ENCODE results near the gene CDKL5. TPM values are rescaled to one million over a fixed set of nuclear protein-coding genes. Genes with fewer than 3 reads are reported as not detected.

Gene CDKL5
- polyA plus RNA-seq, 2 of the 4 experiments (the other 2 are of a cell fraction) = 5.4 to 22.8 TPM

- no peaks in the 10 kb centered on the region for H3K9me3 ChIP-seq
- no peak for TF ChIP-seq KDM5A (IDR thresholded peaks at IDR 0.05)
- TF ChIP-seq POLR2A (IDR thresholded peaks at IDR 0.05; ENCODE audit: low read length) = no peak
- TF ChIP-seq HOXB5 (CRISPR knock-in tag; IDR thresholded peaks at IDR 0.05) = peak; percentile 67
- TF ChIP-seq ESRRA (IDR thresholded peaks at IDR 0.05; ENCODE audit: borderline replicate concordance, low read length) = no peak
- TF ChIP-seq HOXB13 (CRISPR knock-in tag; IDR thresholded peaks at IDR 0.05; ENCODE audit: low read depth) = peak; percentile 56; the same call in 1 of the 2 replicates
- TF ChIP-seq ZNF302 (CRISPR knock-in tag; IDR thresholded peaks at IDR 0.05) = 0 out of 2 replicates have a peak, but pooled peaks have one; percentile 14
- no peak for TF ChIP-seq MAZ (IDR thresholded peaks at IDR 0.05; ENCODE audit: borderline replicate concordance, low read depth, low read length)
- 0 out of 2 replicates have a peak, but pooled peaks have one; percentile 54 for TF ChIP-seq EHF (CRISPR knock-in tag; IDR thresholded peaks at IDR 0.05)
- peak; percentile 74; the same call in 1 of the 2 replicates for TF ChIP-seq FOXS1 (CRISPR knock-in tag; IDR thresholded peaks at IDR 0.05)
- 0 out of 2 replicates have a peak, but pooled peaks have one; percentile 23 for TF ChIP-seq HEYL (CRISPR knock-in tag; IDR thresholded peaks at IDR 0.05)
- no peak for TF ChIP-seq E2F6 (IDR thresholded peaks at IDR 0.05; ENCODE audit: borderline replicate concordance, low read depth)
- TF ChIP-seq CEBPB (IDR thresholded peaks at IDR 0.05) = peak in 1 of 2 experiments; percentile 70; a peak in 2 of 4 replicates
- peak; percentile 64 for TF ChIP-seq GATA3 (IDR thresholded peaks at IDR 0.05; ENCODE audit: borderline replicate concordance)
- POLR2A ChIA-PET = interaction anchor here (0.6 to 2.3 kb wide), 4 partner anchors 27 to 282 kb away, joined by 3 to 9 read pairs (median 4); partner anchors contain the start of gene PHKA2
- FAIRE-seq = no peak
- H3K4me2 ChIP-seq = peak overlapping the region; percentile 74
- H3K4me3 ChIP-seq = no peak overlapping the region
- peak; percentile 66 to 69 for ATAC-seq
- CTCF ChIA-PET = interaction anchor here (0.7 to 1.2 kb wide), 5 partner anchors 12 to 177 kb away, joined by 3 read pairs; no protein-coding TSS in a partner anchor
- peak in 1 of 2 experiments; percentile 82 for DNase-seq (ENCODE audit: low read depth in 1 of 2, low spot score in 1 of 2)
- H3K27ac ChIP-seq = peak overlapping the region; percentile 90 to 94
- H3K4me1 ChIP-seq = peaks cover 65% of the 10 kb centered on the region
- WGBS (ENCODE audit: missing lambda C conversion rate) = 19% methylated on average over 5 of the region's 5 CpGs
Measured at GRCh38 chrX:18701621-18702361, 276.4 kb downstream of the CDKL5 start.

GRCh38 chrX:18702362-18703195 is 277.2 kb downstream of the CDKL5 start:
- H3K4me3 ChIP-seq = no peak overlapping the region
- POLR2A ChIA-PET = interaction anchor here (0.5 to 2.3 kb wide), 5 partner anchors 14 to 281 kb away, joined by 3 to 9 read pairs (median 3); partner anchors contain the start of gene PHKA2
- WGBS (ENCODE audit: missing lambda C conversion rate) = under 1% methylated on average over 12 of the region's 12 CpGs
- H3K27ac ChIP-seq = peak overlapping the region; percentile 90 to 94
- no peaks in the 10 kb centered on the region for H3K9me3 ChIP-seq
- peaks cover 65% of the 10 kb centered on the region for H3K4me1 ChIP-seq
- CTCF ChIA-PET = interaction anchor here (0.7 to 0.9 kb wide), 2 partner anchors 10 to 13 kb away, joined by 3 read pairs; no protein-coding TSS in a partner anchor
- H3K4me2 ChIP-seq = peak overlapping the region; percentile 74
- ATAC-seq (peak; percentile 87 to 90), DNase-seq (ENCODE audit: low read depth in 1 of 2, low spot score in 1 of 2) (peak; percentile 89 to 97), FAIRE-seq (peak; percentile 97)
- peak; percentile 70; the same call in 1 of the 2 replicates for TF ChIP-seq GATA3 (IDR thresholded peaks at IDR 0.05; ENCODE audit: borderline replicate concordance)
- TF ChIP-seq JUNB (IDR thresholded peaks at IDR 0.05) = peak; percentile 76
- no peak for TF ChIP-seq E2F6 (IDR thresholded peaks at IDR 0.05; ENCODE audit: borderline replicate concordance, low read depth)
- TF ChIP-seq NR3C1 (IDR thresholded peaks at IDR 0.05) = no peak
- peak; percentile 81 to 82; a peak in 4 of 5 replicates for TF ChIP-seq JUN (IDR thresholded peaks at IDR 0.05)
- TF ChIP-seq CEBPB (IDR thresholded peaks at IDR 0.05) = peak in 1 of 2 experiments; percentile 35; a peak in 1 of 4 replicates
- TF ChIP-seq NFE2L2 (conservative IDR thresholded peaks at IDR 0.05; ENCODE audit: low read length) = peak; percentile 63
- peak; percentile 61; the same call in 1 of the 2 replicates for TF ChIP-seq FOSL2 (IDR thresholded peaks at IDR 0.05)
- TF ChIP-seq FOSL2 (CRISPR knock-in tag; IDR thresholded peaks at IDR 0.05) = peak; percentile 96
- TF ChIP-seq ZFP36 (IDR thresholded peaks at IDR 0.05; ENCODE audit: borderline replicate concordance, partially characterized antibody) = no peak
- no peak for TF ChIP-seq HEYL (CRISPR knock-in tag; IDR thresholded peaks at IDR 0.05)
- no peak for TF ChIP-seq RNF2 (IDR thresholded peaks at IDR 0.05; ENCODE audit: borderline replicate concordance, low read depth)
- no peak for TF ChIP-seq MAZ (IDR thresholded peaks at IDR 0.05; ENCODE audit: borderline replicate concordance, low read depth, low read length)
- no peak for TF ChIP-seq CTCF (IDR thresholded peaks at IDR 0.05)
- TF ChIP-seq ATOH8 (CRISPR knock-in tag; IDR thresholded peaks at IDR 0.05; ENCODE audit: low read depth) = no peak
- no peak; the same call in 2 of the 3 replicates for TF ChIP-seq SMC3 (IDR thresholded peaks at IDR 0.05)
- TF ChIP-seq HOXA7 (CRISPR knock-in tag; IDR thresholded peaks at IDR 0.05) = 0 out of 2 replicates have a peak, but pooled peaks have one; percentile 18
- no peak for TF ChIP-seq PBX3 (IDR thresholded peaks at IDR 0.05)
- TF ChIP-seq EHMT2 (IDR thresholded peaks at IDR 0.05; ENCODE audit: low read depth) = no peak
- no peak for TF ChIP-seq KDM5A (IDR thresholded peaks at IDR 0.05)

Measured in A549 (cell line).